DMS153 treated with DMSO at 0.1 percent for 48 hours (cell line): ENCODE data around the gene TSGA10IP.

ENCODE experiments used
- DNase-seq: peaks from one replicate; lab custom pipeline; 2025; ENCODE audit not compliant: unreplicated experiment; lab: John Stamatoyannopoulos, UW

TSGA10IP gene

GRCh38 chr11:65917434-65918210 lies 27.7 kb upstream of the TSGA10IP start:
- no peak for DNase-seq

- DNase-seq, result no peak
Observed at GRCh38 chr11:65918211-65919140, 26.8 kb upstream of the TSGA10IP start, which contains the start of gene C11orf68. C11orf68 (minus strand) TSS chr11:65919062; CDS start chr11:65919031, 31 bp downstream.

GRCh38 chr11:65919141-65919572 lies 26.1 kb upstream of the TSGA10IP start, which contains the start of gene DRAP1:
DRAP1 (plus strand) TSS chr11:65919426; CDS start chr11:65919502, 76 bp downstream.
- DNase-seq, result peak; percentile 94

- DNase-seq, result no peak
Observed at GRCh38 chr11:65919573-65920371, 25.5 kb upstream of the TSGA10IP start.

GRCh38 chr11:65920372-65920802 lies 24.9 kb upstream of the TSGA10IP start:
- no peak for DNase-seq

GRCh38 chr11:65921033-65921555 lies 24.2 kb upstream of the TSGA10IP start:
- no peak for DNase-seq

- DNase-seq, result no peak
Observed at GRCh38 chr11:65921876-65922275, 23.4 kb upstream of the TSGA10IP start.

GRCh38 chr11:65922565-65922964 lies 22.7 kb upstream of the TSGA10IP start:
- no peak for DNase-seq

- no peak for DNase-seq
Observed at GRCh38 chr11:65925397-65925796, 19.9 kb upstream of the TSGA10IP start.

- no peak for DNase-seq
Observed at GRCh38 chr11:65927904-65928397, 17.3 kb upstream of the TSGA10IP start.

- DNase-seq, result no peak
Observed at GRCh38 chr11:65928667-65929066, 16.6 kb upstream of the TSGA10IP start.

GRCh38 chr11:65931773-65932557 lies 13.3 kb upstream of the TSGA10IP start:
- no peak for DNase-seq

- DNase-seq, result no peak
Observed at GRCh38 chr11:65932558-65932919, 12.7 kb upstream of the TSGA10IP start.

- no peak for DNase-seq
Observed at GRCh38 chr11:65934014-65934413, 11.3 kb upstream of the TSGA10IP start.

- no peak for DNase-seq
Observed at GRCh38 chr11:65937766-65938165, 7.5 kb upstream of the TSGA10IP start.

- no peak for DNase-seq
Observed at GRCh38 chr11:65941720-65942310, 3.5 kb upstream of the TSGA10IP start.

- no peak for DNase-seq
Observed at GRCh38 chr11:65942531-65942930, 2.7 kb upstream of the TSGA10IP start.

- DNase-seq, result no peak
Observed at GRCh38 chr11:65944191-65944590, 1.1 kb upstream of the TSGA10IP start.

GRCh38 chr11:65944767-65945166 lies 513 bp upstream of the TSGA10IP start:
- no peak for DNase-seq
